Liver (tissue), 3 donors: ENCODE measurements around the gene RTN3.

Source experiments
- CTCF ChIP-seq: fragments of 150-350 bp; IDR thresholded peaks from 2 replicates; pipeline ENCODE4 v1.5.1; 2017; ENCODE audit warnings: improper control_type of control experiment, low read depth, low read length; ENCODE audit not compliant: missing input control
- GABPA ChIP-seq, 2 donors: IDR thresholded peaks in 1 of 2; conservative IDR thresholded peaks in 1 of 2; 2 replicates each; pipeline ENCODE4 v1.6.1; 2016; ENCODE audit warnings: antibody characterized with exemption in 2 of 2, mild to moderate bottlenecking in 1 of 2, moderate library complexity in 1 of 2
- MAX ChIP-seq: IDR thresholded peaks from 2 replicates; pipeline ENCODE4 v1.6.1; 2016; ENCODE audit warnings: antibody characterized with exemption
- TAF1 ChIP-seq: conservative IDR thresholded peaks from 2 replicates; pipeline ENCODE4 v1.6.1; 2016; ENCODE audit warnings: antibody characterized with exemption, mild to moderate bottlenecking
- TF ChIP-seq, protein P1 (sequence below): IDR thresholded peaks from 2 replicates; pipeline ENCODE4 v1.6.1; 2016; ENCODE audit warnings: antibody characterized with exemption
- donor health status: healthy.
- donor health status: healthy.

- TF ChIP-seq CTCF, result no peak
- TF ChIP-seq, protein P1, sequence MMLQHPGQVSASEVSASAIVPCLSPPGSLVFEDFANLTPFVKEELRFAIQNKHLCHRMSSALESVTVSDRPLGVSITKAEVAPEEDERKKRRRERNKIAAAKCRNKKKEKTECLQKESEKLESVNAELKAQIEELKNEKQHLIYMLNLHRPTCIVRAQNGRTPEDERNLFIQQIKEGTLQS, result no peak
- TF ChIP-seq TAF1, result no peak
- no peak for TF ChIP-seq MAX
- no peak for TF ChIP-seq GABPA (IDR thresholded peaks at IDR 0.05 in 1 of 2, conservative IDR thresholded peaks at IDR 0.05 in 1 of 2)
Measured at GRCh38 chr11:63766531-63767235, 85.4 kb downstream of the RTN3 start.
